ENCODE measurements around the gene ENOX1. TPM values are rescaled to one million over a fixed set of nuclear protein-coding genes. Genes with fewer than 3 reads are reported as not detected.

Gene ENOX1
- total RNA-seq, 1 donor from 2014 or later: 0.71 TPM

GRCh38 chr13:43297967-43298678, 488.6 kb downstream of the ENOX1 start:
- Histone ChIP-seq H3K27me3 (ENCODE audit: control insufficient read depth, insufficient read depth, low read length) (no peaks in the 10 kb centered on the region), H3K36me3 (ENCODE audit: control insufficient read depth, insufficient read depth, low read length) (no peaks in the 10 kb centered on the region), H3K4me3 (ENCODE audit: low read depth, low read length) (no peak overlapping the region)
- no peak for DNase-seq (ENCODE audit: low read depth)
- no peak for TF ChIP-seq CTCF (IDR thresholded peaks at IDR 0.05; ENCODE audit: insufficient read depth, low read length, poor library complexity, severe bottlenecking)

- Histone ChIP-seq H3K36me3 (ENCODE audit: control insufficient read depth, insufficient read depth, low read length) (no peaks in the 10 kb centered on the region), H3K27me3 (ENCODE audit: control insufficient read depth, insufficient read depth, low read length) (no peaks in the 10 kb centered on the region), H3K4me3 (ENCODE audit: low read depth, low read length) (no peak overlapping the region)
- TF ChIP-seq CTCF (IDR thresholded peaks at IDR 0.05; ENCODE audit: insufficient read depth, low read length, poor library complexity, severe bottlenecking): no peak
- DNase-seq (ENCODE audit: low read depth): no peak
These were observed 490.8 kb downstream of the ENOX1 start for GRCh38 chr13:43295825-43296564.

- no peak for TF ChIP-seq CTCF (IDR thresholded peaks at IDR 0.05; ENCODE audit: insufficient read depth, low read length, poor library complexity, severe bottlenecking)
- DNase-seq (ENCODE audit: low read depth): no peak
- no peaks in the 10 kb centered on the region for H3K36me3 ChIP-seq (ENCODE audit: control insufficient read depth, insufficient read depth, low read length)
- H3K27me3 ChIP-seq (ENCODE audit: control insufficient read depth, insufficient read depth, low read length): no peaks in the 10 kb centered on the region
- H3K4me3 ChIP-seq (ENCODE audit: low read depth, low read length): no peak overlapping the region
These were observed 491.5 kb downstream of the ENOX1 start for GRCh38 chr13:43295321-43295720.

GRCh38 chr13:43294412-43294811, 492.4 kb downstream of the ENOX1 start:
- H3K4me3 ChIP-seq (ENCODE audit: low read depth, low read length): no peak overlapping the region
- DNase-seq (ENCODE audit: low read depth): no peak
- no peaks in the 10 kb centered on the region for H3K27me3 ChIP-seq (ENCODE audit: control insufficient read depth, insufficient read depth, low read length)
- H3K36me3 ChIP-seq (ENCODE audit: control insufficient read depth, insufficient read depth, low read length): no peaks in the 10 kb centered on the region
- TF ChIP-seq CTCF (IDR thresholded peaks at IDR 0.05; ENCODE audit: insufficient read depth, low read length, poor library complexity, severe bottlenecking): no peak

GRCh38 chr13:43293986-43294385, 492.8 kb downstream of the ENOX1 start:
- H3K27me3 ChIP-seq (ENCODE audit: control insufficient read depth, insufficient read depth, low read length): no peaks in the 10 kb centered on the region
- TF ChIP-seq CTCF (IDR thresholded peaks at IDR 0.05; ENCODE audit: insufficient read depth, low read length, poor library complexity, severe bottlenecking): no peak
- no peaks in the 10 kb centered on the region for H3K36me3 ChIP-seq (ENCODE audit: control insufficient read depth, insufficient read depth, low read length)
- no peak overlapping the region for H3K4me3 ChIP-seq (ENCODE audit: low read depth, low read length)
- DNase-seq (ENCODE audit: low read depth): no peak

All from kidney epithelial cell (primary cell).